Ramos (cell line): ENCODE data around the gene ST3GAL6.

Experiments
- in situ Hi-C: fragments of 300-500 bp; cut with MboI; formaldehyde crosslinking; loops from one replicate; pipeline ENCODE4 v1.14.3; 2022; ENCODE audit warnings: low sequenced_read_pairs; ENCODE audit not compliant: unreplicated experiment

Gene ST3GAL6, protein sequence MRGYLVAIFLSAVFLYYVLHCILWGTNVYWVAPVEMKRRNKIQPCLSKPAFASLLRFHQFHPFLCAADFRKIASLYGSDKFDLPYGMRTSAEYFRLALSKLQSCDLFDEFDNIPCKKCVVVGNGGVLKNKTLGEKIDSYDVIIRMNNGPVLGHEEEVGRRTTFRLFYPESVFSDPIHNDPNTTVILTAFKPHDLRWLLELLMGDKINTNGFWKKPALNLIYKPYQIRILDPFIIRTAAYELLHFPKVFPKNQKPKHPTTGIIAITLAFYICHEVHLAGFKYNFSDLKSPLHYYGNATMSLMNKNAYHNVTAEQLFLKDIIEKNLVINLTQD

GRCh38 chr3:98763076-98763475, at the start of gene ST3GAL6:
ST3GAL6 (plus strand) TSS chr3:98763340; CDS start chr3:98768441, 5,101 bp downstream.
- in situ Hi-C loops: no loop called here

- in situ Hi-C loops: no loop called here
Measured at GRCh38 chr3:98713984-98714383, 49.2 kb upstream of the ST3GAL6 start.

DNA sequence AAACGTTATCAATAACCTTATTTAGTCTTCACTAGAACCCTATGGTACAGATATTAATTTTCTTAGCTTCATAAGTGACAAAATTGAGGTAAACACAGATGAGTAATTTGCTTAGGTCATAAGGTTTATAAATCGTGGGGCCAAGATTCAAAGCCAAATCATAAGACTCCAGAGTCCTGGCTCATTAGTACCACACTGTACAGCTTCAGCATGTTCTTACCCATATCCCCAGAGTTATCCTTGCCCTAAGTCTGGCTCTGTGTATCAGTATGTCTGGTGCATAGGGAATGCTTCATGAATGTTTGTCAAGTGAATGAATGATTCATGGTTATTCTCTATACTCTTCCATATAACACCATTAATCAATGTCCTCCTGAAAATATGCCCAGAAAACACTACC, 45.6 kb upstream of the ST3GAL6 start:
- in situ Hi-C loops: no loop called here

GRCh38 chr3:98718730-98719129, 44.4 kb upstream of the ST3GAL6 start:
- in situ Hi-C loops: no loop called here

- in situ Hi-C loops: no loop called here
Measured at GRCh38 chr3:98721776-98722175, 41.4 kb upstream of the ST3GAL6 start.

DNA sequence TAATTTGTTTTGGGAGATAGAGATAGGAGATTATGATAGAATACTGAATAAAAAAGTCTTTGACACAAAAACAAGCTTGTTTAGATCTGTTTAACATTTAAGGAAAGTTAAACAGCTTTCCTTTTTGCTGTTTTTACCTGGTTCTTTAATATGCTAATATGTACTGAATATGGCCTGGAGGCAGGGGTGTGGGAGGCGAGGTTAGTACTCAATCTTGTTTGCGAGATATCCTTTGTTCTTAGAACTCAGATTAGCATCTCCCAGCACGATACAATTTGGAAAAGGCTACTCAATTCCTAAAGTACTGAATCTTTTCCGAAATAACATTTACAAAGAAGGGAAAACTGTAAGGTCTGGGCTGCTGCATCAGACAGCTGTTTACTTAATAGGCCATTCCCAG, 40.8 kb upstream of the ST3GAL6 start:
- in situ Hi-C loops: no loop called here

DNA sequence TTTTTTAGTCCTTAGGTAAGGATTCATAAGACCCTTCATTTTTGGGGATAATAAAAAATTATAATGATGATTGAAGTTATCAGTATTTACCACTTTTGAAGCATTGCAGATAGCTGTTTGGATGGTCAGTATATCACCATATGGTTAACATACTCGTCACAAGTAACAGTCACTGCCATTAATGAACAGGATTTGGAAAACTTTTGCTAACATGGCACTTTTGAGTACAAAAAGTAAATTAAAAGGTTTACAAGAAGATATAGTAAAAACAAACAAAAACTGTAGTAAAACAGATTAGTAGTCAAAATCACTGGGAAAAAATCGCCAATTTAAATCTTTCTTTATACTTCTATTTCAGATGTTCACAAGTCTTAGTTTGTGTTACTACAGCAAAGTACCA, 37.8 kb upstream of the ST3GAL6 start:
- in situ Hi-C loops: no loop called here

DNA sequence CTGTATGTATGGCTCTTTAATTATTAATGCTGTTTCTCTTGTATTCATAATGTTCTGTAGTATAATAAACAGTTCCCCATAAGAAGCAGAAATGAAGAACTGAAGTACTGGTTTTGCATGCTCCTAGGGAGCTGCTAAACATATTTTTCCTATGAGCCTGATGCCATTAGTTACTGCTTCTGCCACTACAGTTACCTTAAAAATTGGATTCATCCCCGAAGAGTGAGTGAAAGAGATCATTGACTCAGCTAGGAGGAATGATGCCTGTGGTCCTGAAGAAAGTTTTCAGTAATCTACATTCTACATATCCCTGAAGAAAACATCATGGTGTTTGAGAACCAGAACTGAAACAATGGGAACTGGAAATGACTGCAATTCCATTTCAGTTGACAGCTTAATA, 37.1 kb upstream of the ST3GAL6 start:
- in situ Hi-C loops: no loop called here

- in situ Hi-C loops: no loop called here
Measured at GRCh38 chr3:98727638-98728037, 35.5 kb upstream of the ST3GAL6 start.

GRCh38 chr3:98728672-98729071, 34.5 kb upstream of the ST3GAL6 start:
- in situ Hi-C loops: no loop called here

GRCh38 chr3:98730338-98730737, 32.8 kb upstream of the ST3GAL6 start:
- in situ Hi-C loops: no loop called here

- in situ Hi-C loops: no loop called here
Measured at GRCh38 chr3:98730886-98731537, 32.1 kb upstream of the ST3GAL6 start.

GRCh38 chr3:98731720-98732285, 31.3 kb upstream of the ST3GAL6 start:
- in situ Hi-C loops: no loop called here

- in situ Hi-C loops: no loop called here
Measured at GRCh38 chr3:98732286-98733052, 30.7 kb upstream of the ST3GAL6 start.

DNA sequence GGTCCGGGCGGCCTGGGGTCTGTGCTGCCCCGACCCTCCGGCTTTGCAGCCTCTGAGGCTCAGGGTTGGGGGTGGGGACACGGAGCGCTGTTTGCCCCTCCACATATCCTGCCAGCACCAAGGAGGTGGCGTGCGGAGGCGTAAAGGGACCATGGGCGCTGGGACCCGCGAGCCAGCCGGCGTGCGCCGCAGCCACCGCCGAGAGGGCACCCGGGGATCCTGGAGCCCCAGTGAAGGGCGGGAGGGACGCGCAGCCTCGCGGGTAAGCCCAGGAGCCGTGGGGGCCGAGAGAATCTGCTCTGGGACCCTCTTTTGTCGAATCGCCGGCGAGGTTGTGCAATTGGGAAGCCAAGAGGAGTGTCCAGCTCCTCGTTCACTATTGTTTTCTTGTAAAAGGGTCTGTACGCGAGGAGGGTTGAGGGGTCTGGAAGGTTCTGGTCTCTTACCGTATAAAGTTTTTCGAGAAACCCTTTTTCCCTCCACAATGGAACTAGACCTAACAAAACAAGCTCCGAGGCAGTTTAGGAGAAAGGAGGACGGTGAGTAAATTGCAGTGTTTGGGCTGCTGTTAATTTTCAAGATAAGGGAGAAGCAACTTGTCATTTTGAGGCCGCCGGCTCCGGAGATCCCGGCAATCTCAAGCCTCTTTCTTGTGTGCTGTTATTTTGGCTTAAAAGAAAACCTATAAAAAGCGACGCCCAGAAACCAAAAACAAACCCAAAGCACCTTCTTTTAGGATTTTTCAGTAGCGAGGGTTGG, 29.9 kb upstream of the ST3GAL6 start:
- in situ Hi-C loops: no loop called here

GRCh38 chr3:98733812-98734281, 29.3 kb upstream of the ST3GAL6 start:
- in situ Hi-C loops: no loop called here

- in situ Hi-C loops: no loop called here
Measured at GRCh38 chr3:98734306-98734705, 28.8 kb upstream of the ST3GAL6 start.

GRCh38 chr3:98734735-98735134, 28.4 kb upstream of the ST3GAL6 start:
- in situ Hi-C loops: no loop called here

DNA sequence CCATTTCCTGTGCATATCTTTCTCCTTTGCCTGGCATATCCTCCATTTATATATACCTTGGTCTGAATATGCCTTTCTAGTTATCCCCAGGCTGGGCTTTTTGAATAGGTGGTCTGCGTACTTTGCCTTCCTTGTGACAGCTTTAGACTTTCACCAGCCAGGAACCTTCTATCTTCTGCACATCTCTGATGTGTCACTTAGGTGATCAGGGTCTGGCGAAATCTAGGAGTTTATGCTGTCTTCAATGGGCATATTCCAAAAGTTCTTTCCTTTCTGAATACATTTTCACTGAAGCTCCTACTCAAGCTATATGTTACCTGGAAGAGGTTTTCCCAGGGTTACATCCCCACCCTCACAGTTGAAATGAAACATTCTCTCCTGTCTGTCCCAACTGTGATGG, 27.8 kb upstream of the ST3GAL6 start:
- in situ Hi-C loops: no loop called here

DNA sequence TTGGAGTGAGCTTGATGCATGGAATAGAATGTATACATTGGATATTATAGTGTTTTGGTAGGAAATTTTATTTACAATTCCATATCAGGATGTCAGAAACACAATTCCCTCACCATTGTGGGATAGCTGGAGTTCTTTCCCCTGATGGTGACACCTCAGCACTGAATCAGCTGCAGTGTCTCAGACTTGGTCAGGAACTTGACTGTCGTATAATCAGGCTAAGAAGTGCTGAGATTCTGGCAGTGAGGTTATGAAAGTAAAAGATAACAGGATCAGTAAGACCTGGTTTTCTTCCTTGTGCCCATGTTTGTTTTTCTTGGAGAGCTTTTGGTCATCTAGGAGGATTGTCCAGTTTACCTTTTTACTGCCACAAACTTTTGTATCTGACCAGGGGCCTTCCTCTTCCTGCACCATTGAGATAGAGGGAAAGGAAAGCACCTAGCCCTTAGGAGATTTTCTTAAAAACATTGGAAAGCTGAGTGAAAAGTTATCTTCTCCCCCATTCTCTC, 27.3 kb upstream of the ST3GAL6 start:
- in situ Hi-C loops: no loop called here
